ENCODE measurements around the gene PPFIA4.
"Not testable (repeated sequence)": the region's sequence is repeated elsewhere in the genome, so short reads cannot be mapped to it uniquely, and the experiment has no call there.

The PPFIA4 gene

DNA sequence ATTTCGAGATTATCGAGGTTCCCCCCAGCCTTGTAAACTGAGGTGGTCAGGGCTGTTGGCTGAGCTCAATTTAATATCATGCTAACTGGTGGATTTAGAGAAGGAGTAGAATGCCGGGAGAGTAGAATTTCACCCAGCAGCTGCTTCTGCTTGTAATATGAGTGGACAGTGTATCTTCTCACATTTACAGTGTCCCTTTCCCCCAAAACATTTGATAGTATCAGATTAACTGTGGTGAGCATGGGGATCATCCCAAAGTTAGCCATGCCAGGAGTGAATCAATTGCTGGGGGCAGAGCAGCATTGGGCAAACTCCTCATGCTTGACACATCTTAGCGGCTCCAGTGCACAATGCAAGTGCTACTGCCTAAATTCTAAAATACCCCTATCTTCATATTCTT, 9.2 kb upstream of the PPFIA4 start:
- DNase-seq (ENCODE audit: low read depth) = no peak

DNA sequence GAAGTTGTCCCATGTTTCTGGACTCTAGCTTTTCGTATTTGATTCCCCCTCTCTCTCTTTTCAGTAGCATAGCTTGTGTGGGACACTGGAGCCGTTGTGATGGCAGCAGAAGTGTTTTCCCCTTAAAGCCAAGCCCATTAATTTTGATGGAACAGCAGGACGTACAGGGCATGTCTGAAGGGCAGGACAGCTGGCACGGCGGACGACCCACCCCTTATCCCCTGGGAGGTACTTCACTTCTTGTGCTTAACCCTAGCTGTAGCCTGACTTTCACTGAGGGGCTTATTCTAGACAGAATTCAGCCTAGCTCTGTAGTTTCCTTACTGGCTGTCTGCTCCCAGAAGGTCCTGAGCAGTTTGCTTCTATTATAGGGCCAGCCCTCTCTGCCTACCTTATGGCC, 8.6 kb upstream of the PPFIA4 start:
- no peak for DNase-seq (ENCODE audit: low read depth)

DNA sequence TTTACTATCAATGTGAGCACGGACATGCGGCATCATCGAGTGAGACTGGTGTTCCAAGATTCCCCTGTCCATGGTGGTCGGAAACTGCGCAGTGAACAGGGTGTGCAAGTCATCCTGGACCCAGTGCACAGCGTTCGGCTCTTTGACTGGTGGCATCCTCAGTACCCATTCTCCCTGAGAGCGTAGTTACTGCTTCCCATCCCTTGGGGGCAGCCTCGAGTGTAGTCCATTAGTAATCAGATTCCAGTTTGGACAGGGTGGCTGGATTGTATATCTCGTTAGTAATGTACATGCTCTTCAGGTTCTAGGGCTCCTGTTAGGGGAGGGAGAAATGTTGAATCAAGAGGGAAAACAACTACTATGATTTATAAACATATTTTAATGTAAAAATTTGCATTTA, 3.4 kb upstream of the PPFIA4 start:
- DNase-seq (ENCODE audit: low read depth) = not testable (repeated sequence)

- no peak for DNase-seq (ENCODE audit: low read depth)
Observed at GRCh38 chr1:203025686-203026030, 633 bp upstream of the PPFIA4 start.

DNA sequence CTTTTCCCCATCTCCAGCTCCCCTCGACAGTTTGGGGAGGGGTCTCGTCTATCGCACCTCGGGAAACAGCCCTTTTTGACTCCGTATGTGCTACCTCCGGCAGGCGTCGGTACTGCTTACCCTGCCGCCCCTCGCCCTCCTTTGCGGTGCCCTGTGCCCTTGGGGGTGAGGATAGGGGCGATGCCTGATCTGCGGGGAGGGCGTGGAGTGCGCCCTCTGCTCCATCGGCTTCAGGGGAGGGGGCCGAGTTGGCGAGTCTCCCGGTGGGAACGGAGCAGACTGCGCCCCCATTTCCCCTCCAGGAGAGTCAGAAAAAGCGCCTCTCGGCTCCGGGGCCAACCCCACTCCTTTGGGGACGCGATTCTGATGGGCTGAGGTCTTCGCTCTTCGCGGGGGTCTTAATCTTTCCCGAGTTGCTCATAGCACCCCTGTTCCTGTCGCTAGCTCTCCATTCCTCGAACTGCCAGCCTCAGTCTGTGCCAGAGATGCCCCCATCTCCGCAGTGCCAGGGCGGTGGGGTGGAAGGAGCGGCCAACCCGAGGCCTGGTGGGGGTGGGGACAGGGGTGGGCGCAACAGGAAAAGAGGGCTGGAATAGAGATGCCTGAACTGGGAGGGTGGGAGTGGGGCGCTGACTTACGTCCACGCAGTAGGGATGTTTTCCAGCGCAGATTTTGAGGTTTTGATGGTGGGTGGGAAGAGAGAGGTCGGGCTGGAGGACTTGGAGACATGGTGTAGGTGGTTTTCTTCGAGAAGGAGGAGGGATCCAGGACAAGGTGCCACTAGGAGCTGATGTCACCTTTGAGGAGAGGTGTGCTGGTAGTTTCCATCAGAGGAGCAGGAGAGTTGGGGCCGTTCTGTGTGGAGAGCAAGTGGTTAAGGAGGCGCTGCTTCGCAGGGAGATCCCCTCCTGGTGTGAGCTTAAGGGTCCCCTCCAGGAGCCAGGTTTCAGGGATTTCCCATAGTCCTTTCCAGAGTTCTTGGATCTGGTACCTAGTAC, 674 bp downstream of the PPFIA4 start:
- DNase-seq (ENCODE audit: low read depth) = no peak

- DNase-seq (ENCODE audit: low read depth) = no peak
Observed at GRCh38 chr1:203028067-203028783, 1.9 kb downstream of the PPFIA4 start.

DNA sequence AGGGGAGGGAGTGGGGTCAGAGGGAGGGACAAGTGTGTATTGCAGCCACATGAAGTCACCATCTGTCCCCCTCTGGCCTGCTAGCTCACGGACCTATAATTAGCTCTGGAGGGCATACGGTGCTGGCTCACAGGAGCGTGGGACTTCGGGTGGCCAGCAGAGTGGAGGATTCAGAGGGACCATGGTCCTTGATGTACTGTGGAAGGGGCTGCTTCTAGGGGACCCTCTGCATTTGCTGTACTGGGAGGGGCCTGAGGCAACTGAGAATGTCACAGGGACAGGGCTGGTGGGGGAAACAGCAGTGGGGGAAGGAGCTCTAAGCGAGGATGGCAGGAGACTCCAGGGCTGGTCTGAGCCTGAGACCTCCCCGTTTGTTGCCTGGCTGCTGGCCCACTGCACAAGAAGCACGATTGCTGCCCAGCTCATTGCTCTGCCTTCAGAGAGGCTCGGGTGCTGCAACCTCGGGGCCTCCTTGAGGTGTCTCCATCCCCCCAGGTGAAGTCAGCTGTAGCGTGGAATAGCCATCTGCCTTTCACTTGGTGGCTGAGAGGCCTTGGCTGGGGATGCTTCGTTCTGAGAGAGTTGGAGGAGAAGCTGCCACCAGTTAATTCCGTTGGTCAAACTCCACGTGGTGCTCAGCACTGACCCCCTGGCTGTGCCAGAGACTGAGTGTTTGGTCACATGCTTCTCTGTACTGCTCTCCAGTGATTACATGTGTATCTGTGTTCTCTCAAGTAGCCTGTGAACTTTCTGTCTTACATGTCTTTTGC, 2.7 kb downstream of the PPFIA4 start:
- no peak for DNase-seq (ENCODE audit: low read depth)

- no peak for DNase-seq (ENCODE audit: low read depth)
Observed at GRCh38 chr1:203031467-203031866, 5.2 kb downstream of the PPFIA4 start.

GRCh38 chr1:203033287-203033686, 7.0 kb downstream of the PPFIA4 start:
- no peak for DNase-seq (ENCODE audit: low read depth)

DNA sequence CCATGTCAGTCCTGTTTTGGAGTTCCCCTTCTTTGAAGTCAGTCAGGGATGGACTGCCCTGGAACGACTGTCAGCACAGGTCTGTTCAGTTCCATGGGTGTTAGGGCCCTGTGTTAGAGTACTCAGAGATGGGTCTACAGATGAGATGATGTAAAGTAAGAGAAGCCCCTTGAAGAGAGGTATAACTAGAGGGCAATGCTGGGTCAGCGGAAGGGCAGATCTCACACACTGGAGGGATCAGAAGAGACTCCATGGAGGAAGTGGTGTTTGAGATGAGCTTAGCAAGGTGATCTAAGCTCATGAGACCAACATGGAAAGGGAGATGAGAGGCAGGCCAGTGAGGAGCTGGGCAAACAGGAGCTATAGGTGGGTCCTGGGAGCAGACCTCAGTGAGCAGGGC, 7.6 kb downstream of the PPFIA4 start:
- no peak for DNase-seq (ENCODE audit: low read depth)

GRCh38 chr1:203034422-203035110, 8.3 kb downstream of the PPFIA4 start:
- no peak for DNase-seq (ENCODE audit: low read depth)

GRCh38 chr1:203035111-203036000, 9.1 kb downstream of the PPFIA4 start:
- DNase-seq (ENCODE audit: low read depth) = no peak

GRCh38 chr1:203036135-203036534, 9.8 kb downstream of the PPFIA4 start:
- no peak for DNase-seq (ENCODE audit: low read depth)

GRCh38 chr1:203036537-203036936, 10.2 kb downstream of the PPFIA4 start:
- DNase-seq (ENCODE audit: low read depth) = no peak

DNA sequence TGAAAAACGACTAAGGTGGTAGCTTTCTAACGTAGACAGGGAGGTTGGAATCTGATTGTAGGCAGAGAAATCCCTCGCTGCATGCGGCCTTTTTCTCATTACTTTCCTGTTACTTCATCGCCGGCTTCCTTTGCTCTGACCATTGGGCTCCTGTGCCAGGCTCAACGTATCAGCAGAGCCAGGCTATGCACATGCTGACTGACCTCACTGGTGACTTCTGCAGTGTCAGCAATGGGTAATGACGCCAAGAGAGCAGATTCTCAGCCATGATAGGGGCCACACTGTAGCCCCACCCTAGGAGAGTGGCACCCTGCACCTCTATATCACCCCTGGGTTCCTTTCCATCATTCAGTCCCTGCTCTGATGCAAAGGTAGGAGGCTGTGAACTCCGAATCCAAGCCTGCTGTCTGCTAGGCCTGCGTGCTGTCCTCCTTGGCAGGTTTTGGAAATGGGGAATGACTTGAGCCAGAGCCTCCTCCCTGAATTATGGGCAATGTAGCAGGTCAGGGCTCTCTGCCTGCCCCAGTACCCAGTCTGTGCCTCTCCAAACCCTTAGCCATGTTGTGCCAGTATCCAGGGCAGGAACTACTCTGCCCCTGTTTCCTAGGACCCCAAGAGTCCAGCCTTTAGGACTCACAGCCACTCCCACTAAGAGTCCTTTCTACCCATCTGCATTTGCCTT, 11.4 kb downstream of the PPFIA4 start:
- DNase-seq (ENCODE audit: low read depth) = no peak

- DNase-seq (ENCODE audit: low read depth) = no peak
Observed at GRCh38 chr1:203038217-203038741, 12.0 kb downstream of the PPFIA4 start.

- DNase-seq (ENCODE audit: low read depth) = peak; percentile 55
Observed at GRCh38 chr1:203038891-203039608, 12.8 kb downstream of the PPFIA4 start.

DNA sequence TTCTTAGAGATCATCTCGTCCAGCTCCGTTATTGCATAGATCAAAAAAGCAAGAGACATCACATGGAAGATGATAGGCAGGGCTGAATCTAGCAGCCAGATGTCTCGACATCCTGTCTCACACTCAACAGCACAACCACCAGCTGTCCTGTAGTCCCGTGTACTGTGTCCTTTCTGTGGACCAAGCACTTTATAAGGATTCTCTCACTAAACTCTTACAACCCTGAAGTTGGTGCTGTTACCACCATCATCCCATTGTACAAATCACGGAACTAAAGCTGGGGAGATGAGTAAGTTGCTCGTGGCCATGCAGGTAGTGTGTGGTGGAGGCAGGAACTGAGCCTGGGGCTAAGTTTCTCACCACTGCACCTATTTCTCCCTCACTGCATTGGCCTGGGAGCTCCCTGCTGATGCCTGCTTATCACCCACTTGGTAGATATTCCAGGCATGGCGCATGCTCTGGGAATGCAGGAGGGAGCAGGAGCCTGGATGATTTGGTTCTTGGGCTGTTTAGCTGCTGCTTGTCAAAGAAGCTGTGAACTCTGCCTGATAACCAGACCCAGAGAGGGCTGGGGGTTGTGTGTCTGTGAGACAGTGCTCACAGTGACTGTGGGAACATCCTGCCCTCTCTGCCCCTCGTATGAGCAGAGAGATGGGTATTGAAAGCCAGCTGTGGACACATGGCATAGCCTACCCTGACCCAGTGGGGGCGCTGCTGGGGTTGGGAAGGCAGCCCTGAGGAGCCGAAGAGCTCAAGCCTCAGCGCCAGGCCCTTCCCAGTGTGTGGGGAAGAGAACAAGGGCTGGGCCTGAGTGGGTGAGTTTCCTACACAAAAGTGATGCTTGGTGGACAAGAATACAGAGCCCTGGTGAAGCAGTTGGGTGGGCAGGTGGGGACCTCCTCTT, 13.6 kb downstream of the PPFIA4 start:
- no peak for DNase-seq (ENCODE audit: low read depth)

Data from stimulated activated CD8-positive, alpha-beta memory T cell treated with anti-CD3 and anti-CD28 coated beads, Interleukin-4, amount 100 ng/mL, for 24 hours (primary cell).